Nephron (organoid): ENCODE data around the gene AP2A1.
"Not testable (repeated sequence)": the region's sequence is repeated elsewhere in the genome, so short reads cannot be mapped to it uniquely, and the experiment has no call there.

Experiments used
- H3K27ac Mint-ChIP-seq, 3 experiments: 2 replicates each; pipeline ENCODE4 v1.8.0; 2020; ENCODE audit warnings: mixed read lengths in 3 of 3, mild to moderate bottlenecking in 2 of 3, moderate library complexity in 1 of 3
- H3K27me3 Mint-ChIP-seq: 2 replicates; pipeline ENCODE4 v1.8.0; 2021; ENCODE audit warnings: low read depth, mild to moderate bottlenecking, moderate library complexity, mixed read lengths
- H3K36me3 Mint-ChIP-seq: 2 replicates; pipeline ENCODE4 v1.8.0; 2020; ENCODE audit warnings: low read depth, mixed read lengths
- H3K4me1 Mint-ChIP-seq: 2 replicates; pipeline ENCODE4 v1.8.0; 2020; ENCODE audit warnings: mixed read lengths
- H3K4me3 Mint-ChIP-seq, 3 experiments: 2 replicates each; pipeline ENCODE4 v1.8.0; 2020; ENCODE audit warnings: mild to moderate bottlenecking in 3 of 3, mixed read lengths in 3 of 3, moderate library complexity in 2 of 3
- H3K9me3 Mint-ChIP-seq: 2 replicates; pipeline ENCODE4 v1.8.0; 2020; ENCODE audit warnings: mixed read lengths
- TF ChIP-seq, protein P1 (sequence below), 3 experiments: fragments of 200-600 bp; sonication (generic); IDR thresholded peaks; one replicate each; pipeline ENCODE4 v1.5.0; 2021; ENCODE audit warnings: antibody characterized with exemption in 3 of 3; ENCODE audit not compliant: unreplicated experiment in 3 of 3

The AP2A1 gene

DNA sequence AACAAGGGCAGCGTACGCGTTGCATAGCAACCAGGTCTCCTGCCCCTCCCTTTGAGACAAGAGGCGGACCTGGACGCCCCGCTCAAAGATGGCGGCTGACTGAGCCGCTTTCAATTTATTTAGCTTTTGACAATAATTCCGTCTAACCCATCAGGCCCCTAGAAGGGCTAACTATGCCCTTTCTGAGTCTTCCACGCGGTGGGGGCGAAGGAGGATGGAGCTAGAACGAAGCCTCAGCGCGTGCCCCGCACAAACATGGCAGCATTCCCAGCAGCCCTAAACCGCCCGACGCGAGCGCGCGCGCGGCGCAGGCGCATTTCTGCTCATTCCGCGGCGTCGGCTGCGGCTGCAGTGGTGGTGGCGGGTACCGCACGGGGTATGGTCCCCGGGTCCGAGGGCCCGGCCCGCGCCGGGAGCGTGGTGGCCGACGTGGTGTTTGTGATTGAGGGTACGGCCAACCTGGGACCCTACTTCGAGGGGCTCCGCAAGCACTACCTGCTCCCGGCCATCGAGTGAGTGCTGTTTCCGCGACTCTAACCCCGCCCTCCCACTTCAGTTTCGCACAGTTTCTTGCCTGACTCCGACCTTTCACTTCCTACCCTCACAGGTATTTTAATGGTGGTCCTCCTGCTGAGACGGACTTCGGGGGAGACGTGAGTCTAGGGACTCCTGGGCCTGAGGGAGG lies 51.3 kb downstream of the AP2A1 start, which contains the start of gene MED25:
MED25 (plus strand) TSS at position 326 of the 685 bp plus-strand sequence; CDS start at position 379, 53 bp downstream.
- Mint-ChIP-seq H3K27me3 (peaks cover 3% of the 10 kb centered on the region), H3K4me1 (peaks cover 27% of the 10 kb centered on the region), H3K27ac (peak within 1 kb of the TSS; percentile 99 to 100 (median 99)), H3K36me3 (peaks cover 11% of the 10 kb centered on the region), H3K9me3 (no peaks in the 10 kb centered on the region), H3K4me3 (peak within 1 kb of the TSS; percentile 100)
- TF ChIP-seq, protein P1, sequence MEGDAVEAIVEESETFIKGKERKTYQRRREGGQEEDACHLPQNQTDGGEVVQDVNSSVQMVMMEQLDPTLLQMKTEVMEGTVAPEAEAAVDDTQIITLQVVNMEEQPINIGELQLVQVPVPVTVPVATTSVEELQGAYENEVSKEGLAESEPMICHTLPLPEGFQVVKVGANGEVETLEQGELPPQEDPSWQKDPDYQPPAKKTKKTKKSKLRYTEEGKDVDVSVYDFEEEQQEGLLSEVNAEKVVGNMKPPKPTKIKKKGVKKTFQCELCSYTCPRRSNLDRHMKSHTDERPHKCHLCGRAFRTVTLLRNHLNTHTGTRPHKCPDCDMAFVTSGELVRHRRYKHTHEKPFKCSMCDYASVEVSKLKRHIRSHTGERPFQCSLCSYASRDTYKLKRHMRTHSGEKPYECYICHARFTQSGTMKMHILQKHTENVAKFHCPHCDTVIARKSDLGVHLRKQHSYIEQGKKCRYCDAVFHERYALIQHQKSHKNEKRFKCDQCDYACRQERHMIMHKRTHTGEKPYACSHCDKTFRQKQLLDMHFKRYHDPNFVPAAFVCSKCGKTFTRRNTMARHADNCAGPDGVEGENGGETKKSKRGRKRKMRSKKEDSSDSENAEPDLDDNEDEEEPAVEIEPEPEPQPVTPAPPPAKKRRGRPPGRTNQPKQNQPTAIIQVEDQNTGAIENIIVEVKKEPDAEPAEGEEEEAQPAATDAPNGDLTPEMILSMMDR (IDR thresholded peaks at IDR 0.05; ENCODE audit: unreplicated experiment in 3 of 3) = peak in 2 of 3 experiments; percentile 53 to 58

DNA sequence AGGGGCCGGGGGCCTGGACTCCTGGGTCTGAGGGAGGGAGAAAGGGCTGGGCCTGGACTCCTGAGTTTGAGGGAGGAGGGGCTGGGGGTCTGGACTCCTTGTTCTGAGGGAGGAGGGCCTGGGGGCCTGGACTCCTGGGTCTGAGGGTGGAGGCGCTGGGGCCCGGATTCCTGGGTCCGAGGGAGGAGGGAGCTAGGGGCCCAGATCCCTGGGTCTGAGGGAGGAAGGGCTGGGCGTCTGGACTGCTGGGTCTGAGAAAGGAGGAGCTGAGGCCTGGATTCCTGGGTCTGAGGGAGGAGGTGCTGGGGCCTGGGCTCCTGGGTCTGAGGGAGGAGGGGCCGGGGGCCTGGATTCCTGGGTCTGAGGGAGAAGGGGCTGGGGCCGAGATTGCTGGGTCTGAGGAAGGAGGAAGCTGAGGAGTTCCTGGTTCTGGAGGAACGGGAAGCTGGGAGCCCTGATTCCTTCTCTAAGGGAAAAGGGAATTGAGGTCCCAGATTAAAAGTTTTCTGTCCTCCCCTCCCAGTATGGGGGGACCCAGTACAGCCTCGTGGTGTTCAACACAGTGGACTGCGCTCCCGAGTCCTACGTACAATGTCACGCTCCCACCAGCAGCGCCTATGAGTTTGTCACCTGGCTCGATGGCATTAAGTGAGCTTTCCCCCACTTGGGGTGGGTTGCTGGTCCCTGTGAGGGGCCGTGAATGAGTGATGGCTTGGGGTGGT lies 52.0 kb downstream of the AP2A1 start:
- Mint-ChIP-seq H3K27ac (peak overlapping the region; percentile 99 to 100 (median 99)), H3K4me3 (peak overlapping the region; percentile 100), H3K36me3 (peaks cover 18% of the 10 kb centered on the region), H3K9me3 (no peaks in the 10 kb centered on the region), H3K27me3 (no peaks in the 10 kb centered on the region), H3K4me1 (peaks cover 27% of the 10 kb centered on the region)
- TF ChIP-seq, protein P1 (IDR thresholded peaks at IDR 0.05; ENCODE audit: unreplicated experiment in 3 of 3) = no peak

DNA sequence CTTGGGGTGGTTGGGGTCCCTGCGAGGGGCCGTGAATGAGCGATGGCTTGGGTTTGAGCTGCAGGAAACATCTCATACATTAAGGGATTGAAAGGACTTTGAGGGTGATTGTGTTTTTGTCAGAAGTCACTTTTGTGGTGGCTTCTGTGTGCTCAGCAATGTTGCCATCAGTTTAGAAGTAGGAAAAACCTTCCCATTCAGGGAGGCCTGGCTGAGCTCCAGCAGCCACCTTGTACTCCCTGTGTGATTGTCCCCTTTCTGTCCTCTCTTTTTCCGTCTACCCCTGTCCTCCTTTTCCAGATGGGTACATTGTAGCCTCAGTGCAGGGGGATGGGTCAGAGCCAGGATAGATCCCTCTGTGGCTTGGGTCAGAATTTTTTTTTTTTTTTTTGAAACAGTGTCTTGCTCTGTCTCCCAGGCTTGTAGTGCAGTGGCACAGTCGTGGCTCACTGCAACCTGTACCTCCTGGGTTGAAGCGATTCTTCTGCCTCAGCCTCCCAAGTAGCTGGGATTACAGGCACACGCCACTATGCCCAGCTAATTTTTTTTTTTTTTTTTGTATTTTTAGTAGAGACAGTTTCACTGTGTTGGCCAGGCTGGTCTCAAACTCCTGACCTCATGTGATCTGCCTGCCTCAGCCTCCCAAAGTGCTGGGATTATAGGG lies 52.8 kb downstream of the AP2A1 start:
- Mint-ChIP-seq H3K4me1 (peaks cover 21% of the 10 kb centered on the region), H3K4me3 (peak overlapping the region; percentile 100), H3K27ac (peak overlapping the region; percentile 99 to 100 (median 99))

DNA sequence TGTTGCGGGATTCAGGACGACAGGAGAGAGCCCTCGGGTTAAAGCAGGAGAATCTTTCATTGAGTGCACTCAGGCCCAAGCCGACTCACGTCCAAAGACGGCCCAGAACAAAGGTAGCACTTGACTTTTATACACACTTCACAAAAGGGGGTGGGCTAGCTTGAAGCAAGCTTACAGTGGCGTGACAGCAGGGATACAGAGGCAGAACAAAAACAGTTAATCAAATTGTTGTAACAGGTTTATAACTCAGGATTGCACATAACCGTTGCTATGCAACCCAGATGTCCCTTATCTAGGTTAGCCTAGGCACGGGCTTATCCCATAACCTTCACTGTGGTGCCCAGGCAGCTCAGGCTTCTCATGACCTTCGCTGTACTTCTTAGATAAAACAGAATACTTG lies 53.3 kb downstream of the AP2A1 start:
- TF ChIP-seq, protein P1 (IDR thresholded peaks at IDR 0.05; ENCODE audit: unreplicated experiment in 3 of 3) = no peak
- peaks cover 18% of the 10 kb centered on the region for H3K36me3 Mint-ChIP-seq
- peak overlapping the region; percentile 77 to 100 (median 100) for H3K4me3 Mint-ChIP-seq
- H3K4me1 Mint-ChIP-seq = peaks cover 18% of the 10 kb centered on the region
- no peaks in the 10 kb centered on the region for H3K9me3 Mint-ChIP-seq
- no peaks in the 10 kb centered on the region for H3K27me3 Mint-ChIP-seq
- peak overlapping the region; percentile 24 to 55 (median 29) for H3K27ac Mint-ChIP-seq

More for the DNA sequence above, 52.8 kb downstream of the AP2A1 start:
- peaks cover 18% of the 10 kb centered on the region for H3K36me3 Mint-ChIP-seq
- H3K27me3 Mint-ChIP-seq, H3K9me3 Mint-ChIP-seq: not testable (repeated sequence)

DNA sequence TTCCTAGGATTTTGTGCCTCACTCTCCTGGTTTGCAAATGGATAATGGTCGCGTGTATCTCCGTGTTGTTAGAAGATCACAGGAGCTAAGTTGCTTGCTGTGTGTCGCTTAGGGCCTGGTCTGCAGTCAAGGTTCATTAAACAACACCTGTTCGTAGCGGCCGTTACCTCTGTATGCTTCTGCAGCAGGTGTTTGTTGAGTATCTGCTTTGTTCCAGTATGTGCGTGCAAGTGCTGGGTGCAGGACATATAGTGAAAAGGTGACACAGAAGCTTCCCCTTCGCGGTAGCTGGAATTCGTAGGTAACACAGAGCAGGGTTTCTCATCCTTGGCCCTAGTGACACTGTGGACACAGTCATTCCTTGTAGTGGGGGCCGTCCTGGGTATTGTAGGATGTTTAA lies 56.7 kb downstream of the AP2A1 start:
- Mint-ChIP-seq H3K4me1 (peaks cover 18% of the 10 kb centered on the region), H3K27ac (peak overlapping the region in 1 of 3 experiments; percentile 40), H3K9me3 (no peaks in the 10 kb centered on the region), H3K4me3 (peak overlapping the region in 2 of 3 experiments; percentile 52 to 53), H3K36me3 (peaks cover 29% of the 10 kb centered on the region), H3K27me3 (no peaks in the 10 kb centered on the region)
- TF ChIP-seq, protein P1 (IDR thresholded peaks at IDR 0.05; ENCODE audit: unreplicated experiment in 3 of 3) = no peak

DNA sequence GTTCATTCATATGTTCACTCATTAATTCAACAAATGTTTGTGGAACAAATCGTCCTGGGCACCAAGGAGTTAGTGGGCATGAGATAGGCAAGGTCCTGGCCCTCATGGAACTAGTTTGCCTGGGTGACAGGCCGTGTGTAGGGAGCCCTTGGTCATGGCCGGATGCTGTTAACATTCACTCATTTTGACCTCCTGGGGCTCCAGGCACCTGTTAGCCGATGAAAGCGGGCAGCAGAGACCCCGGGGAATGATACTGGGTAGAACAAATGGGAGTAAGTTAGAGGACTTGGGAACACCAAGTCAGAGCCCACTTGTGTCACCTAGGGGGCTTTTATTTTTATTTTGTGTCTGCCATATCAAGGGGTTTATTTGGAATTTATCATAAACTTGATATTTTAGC lies 57.9 kb downstream of the AP2A1 start:
- Mint-ChIP-seq H3K9me3 (no peaks in the 10 kb centered on the region), H3K36me3 (peaks cover 26% of the 10 kb centered on the region), H3K27me3 (no peaks in the 10 kb centered on the region), H3K4me3 (no peak overlapping the region), H3K27ac (no peak overlapping the region), H3K4me1 (peaks cover 11% of the 10 kb centered on the region)
- TF ChIP-seq, protein P1 (IDR thresholded peaks at IDR 0.05; ENCODE audit: unreplicated experiment in 3 of 3) = no peak
